ENCODE measurements around the gene CYB561. TPM values are rescaled to one million over a fixed set of nuclear protein-coding genes. Genes with fewer than 3 reads are reported as not detected.

The CYB561 gene
- total RNA-seq, 1 experiment from 2014 or later: 35.1 TPM

GRCh38 chr17:63480826-63481487 is 34.9 kb upstream of the CYB561 start (continued):
- TF ChIP-seq FOXK1 (CRISPR knock-in tag; IDR thresholded peaks at IDR 0.05): no peak
- TF ChIP-seq TEAD4 (CRISPR knock-in tag; IDR thresholded peaks at IDR 0.05): no peak
- TF ChIP-seq ESRRA (CRISPR knock-in tag; IDR thresholded peaks at IDR 0.05; ENCODE audit: borderline replicate concordance): no peak
- no peak for TF ChIP-seq ZNF396 (CRISPR knock-in tag; IDR thresholded peaks at IDR 0.05; ENCODE audit: borderline replicate concordance)

- H3K4me1 Mint-ChIP-seq: peaks cover 24% of the 10 kb centered on the region
- ATAC-seq (no peak), DNase-seq (ENCODE audit: low spot score) (no peak)
- no peak overlapping the region for H3K27ac Mint-ChIP-seq
- H3K9me3 Mint-ChIP-seq: no peaks in the 10 kb centered on the region
- ChIA-PET CTCF (interaction anchor here (0.6 to 11.3 kb wide), 7 partner anchors 17 to 216 kb away, joined by 3 to 298 read pairs (median 13); partner anchors contain the start of gene CYB561), POLR2A (no interaction called here)
- H3K36me3 Mint-ChIP-seq: no peaks in the 10 kb centered on the region
- no peak overlapping the region for H3K4me3 Mint-ChIP-seq
- H3K27me3 Mint-ChIP-seq (ENCODE audit: low read depth): peaks cover 25% of the 10 kb centered on the region
- TF ChIP-seq HMGA2 (CRISPR knock-in tag; IDR thresholded peaks at IDR 0.05) (no peak), OVOL2 (CRISPR knock-in tag; IDR thresholded peaks at IDR 0.05; ENCODE audit: borderline replicate concordance) (no peak), ATF3 (CRISPR knock-in tag; conservative IDR thresholded peaks at IDR 0.05) (no peak), FOXJ3 (CRISPR knock-in tag; IDR thresholded peaks at IDR 0.05; ENCODE audit: borderline replicate concordance) (no peak), ZNF671 (CRISPR knock-in tag; IDR thresholded peaks at IDR 0.05) (no peak), SP1 (CRISPR knock-in tag; conservative IDR thresholded peaks at IDR 0.05) (no peak), SMAD4 (CRISPR knock-in tag; IDR thresholded peaks at IDR 0.05) (no peak), JAZF1 (CRISPR knock-in tag; IDR thresholded peaks at IDR 0.05) (no peak), HMGXB4 (CRISPR knock-in tag; IDR thresholded peaks at IDR 0.05) (no peak), ARID4B (CRISPR knock-in tag; IDR thresholded peaks at IDR 0.05; ENCODE audit: borderline replicate concordance) (no peak)
Measured at GRCh38 chr17:63480192-63480784, 34.2 kb upstream of the CYB561 start.

- H3K36me3 Mint-ChIP-seq: no peaks in the 10 kb centered on the region
- H3K4me3 Mint-ChIP-seq: no peak overlapping the region
- no peak overlapping the region for H3K27ac Mint-ChIP-seq
- ChIA-PET CTCF (interaction anchor here (0.6 to 11.3 kb wide), 28 partner anchors 10 to 231 kb away, joined by 3 to 298 read pairs (median 5); partner anchors contain the start of genes CYB561, KCNH6 and MAP3K3), POLR2A (interaction anchor here (1.7 kb wide), 2 partner anchors 54 to 219 kb away, joined by 4 read pairs; no protein-coding TSS in a partner anchor)
- DNase-seq (ENCODE audit: low spot score): no peak
- ATAC-seq: no peak
- peaks cover 30% of the 10 kb centered on the region for H3K4me1 Mint-ChIP-seq
- no peaks in the 10 kb centered on the region for H3K9me3 Mint-ChIP-seq
- H3K27me3 Mint-ChIP-seq (ENCODE audit: low read depth): peaks cover 28% of the 10 kb centered on the region
- TF ChIP-seq SOX15 (CRISPR knock-in tag; IDR thresholded peaks at IDR 0.05) (no peak), ZNF423 (CRISPR knock-in tag; IDR thresholded peaks at IDR 0.05) (no peak), HMGA2 (CRISPR knock-in tag; IDR thresholded peaks at IDR 0.05) (no peak), GTF2I (CRISPR knock-in tag; conservative IDR thresholded peaks at IDR 0.05) (no peak), NFATC4 (CRISPR knock-in tag; IDR thresholded peaks at IDR 0.05) (no peak), ETV6 (CRISPR knock-in tag; IDR thresholded peaks at IDR 0.05) (no peak), JAZF1 (CRISPR knock-in tag; IDR thresholded peaks at IDR 0.05) (no peak), ZNF416 (CRISPR knock-in tag; IDR thresholded peaks at IDR 0.05) (no peak), ARID4B (CRISPR knock-in tag; IDR thresholded peaks at IDR 0.05; ENCODE audit: borderline replicate concordance) (no peak), IRF1 (CRISPR knock-in tag; IDR thresholded peaks at IDR 0.05) (no peak)
Measured at GRCh38 chr17:63479495-63480184, 33.5 kb upstream of the CYB561 start.

Measured in WTC11 (cell line).